ENCODE data around the gene NCAPG2. TPM values are rescaled to one million over a fixed set of nuclear protein-coding genes. Genes with fewer than 3 reads are reported as not detected.

Gene NCAPG2
- polyA plus RNA-seq, 1 donor (not counting 4 experiments of a cell fraction or from before 2014, with no cell fraction given), result 16.5 TPM

DNA sequence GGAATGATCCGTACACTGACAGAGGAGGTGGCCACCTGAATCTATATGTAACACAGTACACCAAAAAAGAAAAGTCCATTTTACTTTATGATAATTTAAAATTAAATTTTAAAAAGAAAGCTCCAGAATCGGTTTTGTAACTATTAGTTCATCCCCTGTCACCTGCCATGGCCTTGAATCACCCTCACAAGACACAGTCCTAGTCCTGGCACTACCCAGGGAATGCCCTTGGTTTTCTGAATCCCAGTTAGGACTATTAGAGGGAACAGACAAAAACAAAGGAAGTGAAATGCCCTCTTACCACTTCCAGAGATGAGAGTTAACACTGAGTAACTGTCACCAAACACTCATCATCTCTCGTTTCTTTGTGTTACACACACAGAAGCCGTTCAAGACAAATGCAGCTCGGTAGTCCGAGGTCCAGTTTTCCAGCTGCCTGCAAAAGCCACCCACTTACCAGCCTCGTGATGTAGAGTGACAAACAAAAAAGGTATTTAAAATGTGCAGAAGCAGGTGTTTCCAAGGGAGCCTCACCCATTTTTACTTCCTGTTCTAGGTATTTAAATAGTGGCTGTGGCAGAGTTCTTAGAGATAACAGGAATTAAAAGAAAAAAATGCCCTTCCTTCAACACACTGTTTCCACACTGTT, 123.0 kb downstream of the NCAPG2 start:
- FAIRE-seq (no peak), DNase-seq (ENCODE audit: low read depth, low spot score) (no peak)
- Histone ChIP-seq H3K27ac (ENCODE audit: control insufficient read depth, insufficient read depth, low read length) (no peak overlapping the region), H3K9me1 (ENCODE audit: control insufficient read depth, extremely low read depth, insufficient read depth, low read length) (no peaks in the 10 kb centered on the region), H3K9me3 (ENCODE audit: control insufficient read depth, low read depth, low read length) (no peaks in the 10 kb centered on the region), H3K36me3 (ENCODE audit: control insufficient read depth in 2 of 2, extremely low read depth in 1 of 2, insufficient read depth in 2 of 2, low read length in 2 of 2) (no peaks in the 10 kb centered on the region), H3K4me2 (ENCODE audit: control insufficient read depth, extremely low read depth, insufficient read depth, low read depth, low read length) (no peak overlapping the region), H2AFZ (ENCODE audit: control insufficient read depth, low read length) (no peak overlapping the region), H3K79me2 (ENCODE audit: control insufficient read depth, insufficient read depth, low read length) (no peaks in the 10 kb centered on the region), H4K20me1 (ENCODE audit: control insufficient read depth, extremely low read depth, insufficient read depth, low read length) (no peaks in the 10 kb centered on the region), H3K9ac (ENCODE audit: control insufficient read depth, extremely low read depth, insufficient read depth, low read length) (no peak overlapping the region), H3K4me3 (ENCODE audit: control insufficient read depth in 2 of 3, extremely low read depth in 1 of 3, insufficient read depth in 2 of 3, low read depth in 1 of 3, low read length in 3 of 3) (no peak overlapping the region), H3K27me3 (ENCODE audit: control insufficient read depth, extremely low read depth, insufficient read depth, low read length) (peaks cover 11% of the 10 kb centered on the region), H3K4me1 (ENCODE audit: control insufficient read depth, extremely low read depth, insufficient read depth, low read length) (no peaks in the 10 kb centered on the region)
- dilution Hi-C loops (cut with MboI; ENCODE audit: extremely low pct_ligation_motif_present, low sequenced_read_pairs), result no loop called here
- TF ChIP-seq, protein P1, sequence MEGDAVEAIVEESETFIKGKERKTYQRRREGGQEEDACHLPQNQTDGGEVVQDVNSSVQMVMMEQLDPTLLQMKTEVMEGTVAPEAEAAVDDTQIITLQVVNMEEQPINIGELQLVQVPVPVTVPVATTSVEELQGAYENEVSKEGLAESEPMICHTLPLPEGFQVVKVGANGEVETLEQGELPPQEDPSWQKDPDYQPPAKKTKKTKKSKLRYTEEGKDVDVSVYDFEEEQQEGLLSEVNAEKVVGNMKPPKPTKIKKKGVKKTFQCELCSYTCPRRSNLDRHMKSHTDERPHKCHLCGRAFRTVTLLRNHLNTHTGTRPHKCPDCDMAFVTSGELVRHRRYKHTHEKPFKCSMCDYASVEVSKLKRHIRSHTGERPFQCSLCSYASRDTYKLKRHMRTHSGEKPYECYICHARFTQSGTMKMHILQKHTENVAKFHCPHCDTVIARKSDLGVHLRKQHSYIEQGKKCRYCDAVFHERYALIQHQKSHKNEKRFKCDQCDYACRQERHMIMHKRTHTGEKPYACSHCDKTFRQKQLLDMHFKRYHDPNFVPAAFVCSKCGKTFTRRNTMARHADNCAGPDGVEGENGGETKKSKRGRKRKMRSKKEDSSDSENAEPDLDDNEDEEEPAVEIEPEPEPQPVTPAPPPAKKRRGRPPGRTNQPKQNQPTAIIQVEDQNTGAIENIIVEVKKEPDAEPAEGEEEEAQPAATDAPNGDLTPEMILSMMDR (optimal IDR thresholded peaks at IDR 0.05 in 1 of 3, IDR thresholded peaks at IDR 0.05 in 1 of 3, conservative IDR thresholded peaks at IDR 0.05 in 1 of 3; ENCODE audit: extremely low read depth in 1 of 3, insufficient read depth in 2 of 3, low read length in 3 of 3), result no peak
- no peak for TF ChIP-seq EZH2 (IDR thresholded peaks at IDR 0.05; ENCODE audit: low read length)

Small RNA genes lying within 50 kb of the gene (small RNA-seq; reads per million reads assigned to genes)
- gene MIR5707 (ENCODE audit: insufficient read length in 3 of 3, low read depth in 3 of 3, low replicate concordance in 1 of 3), result 0 reads per million in 3 experiments
- 0 to 0.33 (median 0) reads per million in 3 experiments for gene THAP5P1 (ENCODE audit: insufficient read length in 3 of 3, low read depth in 3 of 3, low replicate concordance in 1 of 3)

Other genes with a start within 250 kb of the NCAPG2 start
- gene PTPRN2, start 117.0 kb downstream of the NCAPG2 start, polyA plus RNA-seq, result not detected in 3 replicates
- 37.5 to 45.9 TPM (median 43.3 TPM) in 3 replicates for gene ESYT2, start 124.7 kb upstream of the NCAPG2 start, polyA plus RNA-seq
- gene DYNC2I1, start 151.8 kb upstream of the NCAPG2 start, polyA plus RNA-seq, result 9.1 to 13.6 TPM (median 11.7 TPM) in 3 replicates

Measured in keratinocyte (primary cell).